Transverse colon (tissue), 4 donors: ENCODE results near the gene SDCCAG8.

ENCODE experiments used
- CTCF ChIP-seq, 5 experiments: fragments of 200-600 bp in 3 of 5; fragments of 450-650 bp in 2 of 5; sonication (generic) in 3 of 5; IDR thresholded peaks; 1 replicate in 2 of 5; 2 replicates in 3 of 5; pipeline ENCODE4 v1.5.1; 2016 to 2017; ENCODE audit warnings: antibody characterized with exemption in 5 of 5, inconsistent platforms in 3 of 5, mild to moderate bottlenecking in 2 of 5, moderate library complexity in 1 of 5
- POLR2A ChIP-seq: fragments of 450-650 bp; IDR thresholded peaks from one replicate; pipeline ENCODE4 v1.6.1; 2016; ENCODE audit warnings: antibody characterized with exemption, mild to moderate bottlenecking, moderate library complexity
- POLR2AphosphoS5 ChIP-seq, 3 donors: sonication (generic); formaldehyde crosslinking; IDR thresholded peaks; one replicate each; pipeline ENCODE4 v1.6.1; 2016; ENCODE audit warnings: antibody characterized with exemption in 3 of 3

GRCh38 chr1:243256590-243256989 lies 749 bp downstream of the SDCCAG8 start:
- no peak for TF ChIP-seq POLR2AphosphoS5 (IDR thresholded peaks at IDR 0.05)
- TF ChIP-seq CTCF (IDR thresholded peaks at IDR 0.05), result no peak
- TF ChIP-seq POLR2A, result no peak
